Omental fat pad (tissue), 4 donors: Measurements from ENCODE around the gene LIN28A. TPM values are rescaled to one million over a fixed set of nuclear protein-coding genes. Genes with fewer than 3 reads are reported as not detected.
"Not testable (repeated sequence)": the region's sequence is repeated elsewhere in the genome, so short reads cannot be mapped to it uniquely, and the experiment has no call there.

Experiments used
- ATAC-seq: fragments of 150-250 bp; one replicate; pipeline ENCODE4 v1.9.1; 2016; ENCODE audit warnings: mild to moderate bottlenecking, moderate library complexity; ENCODE audit not compliant: low FRiP score
- DNase-seq: peaks from one replicate; pipeline ENCODE4 v3.0.0-alpha.2; 2019; ENCODE audit warnings: low spot score
- CTCF ChIP-seq, 3 donors: fragments of 450-650 bp; IDR thresholded peaks; one replicate each; pipeline ENCODE4 v1.5.1; 2016 to 2017; ENCODE audit warnings: antibody characterized with exemption in 3 of 3, mild to moderate bottlenecking in 3 of 3, moderate library complexity in 2 of 3
- total RNA-seq, 4 donors: library from RNA; depleted of rRNA; stranded (reverse); fragments of >200 nt; gene quantifications; one replicate each; pipeline ENCODE4 v1.1.0, GENCODE V29; 2016

LIN28A gene
- total RNA-seq, 4 donors from 2014 or later = not detected

GRCh38 chr1:26368006-26368405, 42.6 kb upstream of the LIN28A start:
- no peak for DNase-seq
- no peak for ATAC-seq
- TF ChIP-seq CTCF (IDR thresholded peaks at IDR 0.05) = no peak

GRCh38 chr1:26368486-26368885, 42.1 kb upstream of the LIN28A start:
- no peak for TF ChIP-seq CTCF (IDR thresholded peaks at IDR 0.05)
- ATAC-seq (no peak), DNase-seq (no peak)

GRCh38 chr1:26370591-26371382, 39.8 kb upstream of the LIN28A start:
- DNase-seq = no peak

DNA sequence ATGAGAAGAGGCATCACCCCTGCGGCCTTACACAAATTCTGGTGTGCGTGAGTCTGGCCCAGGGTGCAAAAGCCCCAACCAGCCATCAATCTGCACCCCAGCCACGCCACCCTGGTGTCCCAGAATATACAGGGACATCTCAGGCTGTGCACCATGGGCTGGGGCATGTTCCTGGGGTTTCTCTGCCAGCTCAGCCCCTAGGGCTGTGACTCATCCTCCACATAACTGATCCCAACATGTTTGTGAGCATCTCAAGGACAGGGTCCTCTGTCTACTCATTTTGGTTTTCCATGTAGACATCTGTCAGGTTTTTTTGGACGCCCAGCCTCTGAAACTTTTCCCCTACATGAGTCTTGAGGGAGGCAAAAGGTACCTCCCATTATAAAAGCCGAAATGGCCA, 38.6 kb upstream of the LIN28A start:
- no peak for TF ChIP-seq CTCF (IDR thresholded peaks at IDR 0.05)
- ATAC-seq (no peak), DNase-seq (no peak)

More at GRCh38 chr1:26370591-26371382, 39.8 kb upstream of the LIN28A start:
- no peak for TF ChIP-seq CTCF (IDR thresholded peaks at IDR 0.05)
- ATAC-seq = no peak

DNA sequence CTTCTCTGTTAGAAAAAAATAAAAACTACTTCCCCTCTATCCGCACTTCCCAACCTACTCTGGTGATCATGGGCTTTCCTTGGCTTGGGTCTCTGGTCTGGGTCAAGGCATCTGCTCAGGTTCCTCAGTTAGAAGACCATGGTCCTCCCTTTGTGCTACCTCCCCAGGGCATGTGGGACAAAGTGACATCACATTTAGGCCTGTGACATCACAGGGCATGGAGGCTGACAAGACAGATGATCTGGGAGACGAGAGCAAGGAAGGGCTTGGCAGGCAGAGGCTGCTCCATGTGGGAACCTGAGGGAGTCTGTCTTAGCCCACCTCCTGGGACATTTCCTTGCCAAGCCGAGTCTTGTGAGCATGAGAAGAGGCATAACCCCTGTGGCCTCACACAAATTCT, 38.0 kb upstream of the LIN28A start, which contains the start of gene ZNF683:
Gene ZNF683 (minus strand): TSS at position 140 of the 400 bp plus-strand sequence. CDS start 4,179 bp downstream, outside the sequence.
- not testable (repeated sequence) for DNase-seq, ATAC-seq

DNA sequence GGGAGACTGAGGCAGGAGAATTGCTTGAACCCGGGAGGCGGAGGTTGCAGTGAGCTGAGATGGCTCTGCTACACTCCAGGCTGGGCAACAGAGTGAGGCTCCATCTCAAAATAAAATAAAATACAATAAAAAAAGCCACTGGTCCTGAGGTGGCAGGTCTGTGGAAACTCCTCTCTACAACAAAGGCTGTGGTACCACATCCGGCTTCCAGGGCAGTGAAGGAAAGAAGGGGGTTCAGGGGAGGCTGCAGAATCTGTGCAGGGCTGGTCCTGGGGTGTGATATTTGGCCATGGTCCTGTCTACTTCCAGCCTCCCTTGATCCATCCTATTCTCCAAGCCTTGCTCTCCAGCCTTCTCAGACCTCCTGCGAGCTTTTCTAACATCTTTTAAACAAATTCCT, 37.3 kb upstream of the LIN28A start:
- ATAC-seq (no peak), DNase-seq (no peak)
- no peak for TF ChIP-seq CTCF (IDR thresholded peaks at IDR 0.05)

- TF ChIP-seq CTCF (IDR thresholded peaks at IDR 0.05) = no peak
- DNase-seq (no peak), ATAC-seq (no peak)
Measured at GRCh38 chr1:26373789-26374188, 36.8 kb upstream of the LIN28A start.

DNA sequence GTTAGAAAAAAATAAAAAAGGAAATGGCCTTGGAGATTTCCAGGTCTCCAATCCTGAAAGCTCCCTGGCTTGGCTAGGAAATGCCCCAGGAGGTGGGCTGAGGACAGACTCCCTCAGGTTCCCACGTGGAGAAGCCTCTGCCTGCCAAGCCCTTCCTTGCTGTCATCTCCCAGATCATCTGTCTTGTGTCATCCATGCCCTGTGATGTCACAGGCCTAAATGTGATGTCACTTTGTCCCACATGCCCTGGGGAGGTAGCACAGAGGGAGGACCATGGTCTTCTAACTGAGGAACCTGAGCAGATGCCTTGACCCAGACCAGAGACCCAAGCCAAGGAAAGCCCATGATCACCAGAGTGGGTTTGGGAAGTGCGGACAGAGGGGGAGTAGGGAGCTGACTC, 36.3 kb upstream of the LIN28A start:
- not testable (repeated sequence) for ATAC-seq, DNase-seq
